ENCODE measurements around the gene RPL26.

The RPL26 gene

DNA sequence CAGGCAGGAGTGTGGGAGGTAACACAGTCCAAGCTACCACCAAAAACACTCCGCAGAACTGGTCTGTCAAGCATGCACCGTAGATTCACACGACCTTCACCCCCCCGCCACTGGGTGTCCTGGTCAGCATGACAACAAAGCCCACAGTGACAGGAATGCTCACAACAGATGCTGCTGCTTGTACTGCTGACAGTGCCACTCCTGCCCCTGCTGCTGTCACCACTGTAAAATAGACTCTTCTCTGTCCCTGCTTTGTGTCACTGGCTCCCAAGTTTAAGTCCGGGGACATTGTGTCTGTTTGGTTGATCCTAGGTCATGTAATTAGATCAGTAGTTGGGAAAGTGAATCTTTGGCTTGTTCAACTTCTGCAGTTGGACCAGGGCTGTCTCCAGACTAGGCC lies 50.3 kb downstream of the RPL26 start:
- Histone ChIP-seq H4K20me1 (ENCODE audit: insufficient read depth, low read length) (no peaks in the 10 kb centered on the region), H3K9me2 (replicated peaks; ENCODE audit: insufficient read depth, low read length) (no peaks in the 10 kb centered on the region), H3K9me3 (replicated peaks; ENCODE audit: insufficient read depth, low read length) (no peaks in the 10 kb centered on the region), H3K9ac (ENCODE audit: low read length) (no peak overlapping the region), H3K36me3 (replicated peaks; ENCODE audit: insufficient read depth, low read length) (no peaks in the 10 kb centered on the region), H3F3A (ENCODE audit: insufficient read depth, low read length) (no peaks in the 10 kb centered on the region), H3K79me2 (ENCODE audit: low read length) (no peaks in the 10 kb centered on the region), H3K27me3 (replicated peaks; ENCODE audit: insufficient read depth, low read length) (0 out of 2 replicates have a peak, but pooled peaks cover 3% of the 10 kb centered on the region), H3K4me1 (ENCODE audit: low read length) (no peaks in the 10 kb centered on the region), H3K4me2 (ENCODE audit: low read depth, low read length) (no peak overlapping the region), H2AFZ (ENCODE audit: low read length) (no peak overlapping the region), H3K27ac (ENCODE audit: low read length) (no peak overlapping the region), H3K4me3 (ENCODE audit: low read length) (no peak overlapping the region)
- DNase-seq = no peak
- TF ChIP-seq, protein P1, sequence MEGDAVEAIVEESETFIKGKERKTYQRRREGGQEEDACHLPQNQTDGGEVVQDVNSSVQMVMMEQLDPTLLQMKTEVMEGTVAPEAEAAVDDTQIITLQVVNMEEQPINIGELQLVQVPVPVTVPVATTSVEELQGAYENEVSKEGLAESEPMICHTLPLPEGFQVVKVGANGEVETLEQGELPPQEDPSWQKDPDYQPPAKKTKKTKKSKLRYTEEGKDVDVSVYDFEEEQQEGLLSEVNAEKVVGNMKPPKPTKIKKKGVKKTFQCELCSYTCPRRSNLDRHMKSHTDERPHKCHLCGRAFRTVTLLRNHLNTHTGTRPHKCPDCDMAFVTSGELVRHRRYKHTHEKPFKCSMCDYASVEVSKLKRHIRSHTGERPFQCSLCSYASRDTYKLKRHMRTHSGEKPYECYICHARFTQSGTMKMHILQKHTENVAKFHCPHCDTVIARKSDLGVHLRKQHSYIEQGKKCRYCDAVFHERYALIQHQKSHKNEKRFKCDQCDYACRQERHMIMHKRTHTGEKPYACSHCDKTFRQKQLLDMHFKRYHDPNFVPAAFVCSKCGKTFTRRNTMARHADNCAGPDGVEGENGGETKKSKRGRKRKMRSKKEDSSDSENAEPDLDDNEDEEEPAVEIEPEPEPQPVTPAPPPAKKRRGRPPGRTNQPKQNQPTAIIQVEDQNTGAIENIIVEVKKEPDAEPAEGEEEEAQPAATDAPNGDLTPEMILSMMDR (IDR thresholded peaks at IDR 0.05; ENCODE audit: low read length) = no peak
- TF ChIP-seq EZH2 (optimal IDR thresholded peaks at IDR 0.05; ENCODE audit: low read depth, low read length) (no peak), EZH2phosphoT487 (IDR thresholded peaks at IDR 0.05; ENCODE audit: low read length) (no peak)

DNA sequence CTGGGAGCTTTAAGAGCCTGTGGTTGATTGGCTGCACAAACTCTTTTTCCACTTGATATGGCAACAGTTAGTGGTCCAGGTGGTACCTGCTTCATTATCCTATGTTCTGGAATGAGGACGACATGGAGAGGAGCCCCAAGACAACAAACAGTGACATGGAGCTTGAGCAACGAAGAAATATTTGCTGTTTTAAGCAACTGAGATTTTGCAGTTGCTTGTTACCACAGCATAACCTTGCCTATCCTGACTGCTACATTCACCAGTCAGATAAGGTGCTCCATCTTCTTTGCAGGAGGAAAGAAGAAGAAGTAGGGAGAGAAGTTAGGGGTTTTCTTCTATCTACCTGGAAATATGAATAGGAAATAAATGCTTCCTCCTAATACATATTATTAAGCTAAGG lies 50.9 kb downstream of the RPL26 start:
- no peak overlapping the region for H3K4me3 ChIP-seq (ENCODE audit: low read length)
- no peaks in the 10 kb centered on the region for H3K4me1 ChIP-seq (ENCODE audit: low read length)
- peaks cover 8% of the 10 kb centered on the region for H3K27me3 ChIP-seq (replicated peaks; ENCODE audit: insufficient read depth, low read length)
- no peak overlapping the region for H2AFZ ChIP-seq (ENCODE audit: low read length)
- TF ChIP-seq EZH2 (optimal IDR thresholded peaks at IDR 0.05; ENCODE audit: low read depth, low read length) (no peak), EZH2phosphoT487 (IDR thresholded peaks at IDR 0.05; ENCODE audit: low read length) (no peak)
- TF ChIP-seq, protein P1 (IDR thresholded peaks at IDR 0.05; ENCODE audit: low read length) = no peak
- no peaks in the 10 kb centered on the region for H3K79me2 ChIP-seq (ENCODE audit: low read length)
- no peaks in the 10 kb centered on the region for H3K9me3 ChIP-seq (replicated peaks; ENCODE audit: insufficient read depth, low read length)
- no peaks in the 10 kb centered on the region for H3K36me3 ChIP-seq (replicated peaks; ENCODE audit: insufficient read depth, low read length)
- H3F3A ChIP-seq (ENCODE audit: insufficient read depth, low read length) = no peaks in the 10 kb centered on the region
- no peak overlapping the region for H3K9ac ChIP-seq (ENCODE audit: low read length)
- H3K9me2 ChIP-seq (replicated peaks; ENCODE audit: insufficient read depth, low read length) = no peaks in the 10 kb centered on the region
- H3K27ac ChIP-seq (ENCODE audit: low read length) = no peak overlapping the region
- no peak for DNase-seq
- no peak overlapping the region for H3K4me2 ChIP-seq (ENCODE audit: low read depth, low read length)
- H4K20me1 ChIP-seq (ENCODE audit: insufficient read depth, low read length) = no peaks in the 10 kb centered on the region
